Germinal center (tissue), 1 donor: ENCODE measurements around the gene TNFAIP8L1.
"Not testable (repeated sequence)": the region's sequence is repeated elsewhere in the genome, so short reads cannot be mapped to it uniquely, and the experiment has no call there.

Experiments used
- DNase-seq: peaks from one replicate; pipeline ENCODE4 v3.0.0; 2012; ENCODE audit warnings: mixed read lengths, low spot score

The TNFAIP8L1 gene

DNA sequence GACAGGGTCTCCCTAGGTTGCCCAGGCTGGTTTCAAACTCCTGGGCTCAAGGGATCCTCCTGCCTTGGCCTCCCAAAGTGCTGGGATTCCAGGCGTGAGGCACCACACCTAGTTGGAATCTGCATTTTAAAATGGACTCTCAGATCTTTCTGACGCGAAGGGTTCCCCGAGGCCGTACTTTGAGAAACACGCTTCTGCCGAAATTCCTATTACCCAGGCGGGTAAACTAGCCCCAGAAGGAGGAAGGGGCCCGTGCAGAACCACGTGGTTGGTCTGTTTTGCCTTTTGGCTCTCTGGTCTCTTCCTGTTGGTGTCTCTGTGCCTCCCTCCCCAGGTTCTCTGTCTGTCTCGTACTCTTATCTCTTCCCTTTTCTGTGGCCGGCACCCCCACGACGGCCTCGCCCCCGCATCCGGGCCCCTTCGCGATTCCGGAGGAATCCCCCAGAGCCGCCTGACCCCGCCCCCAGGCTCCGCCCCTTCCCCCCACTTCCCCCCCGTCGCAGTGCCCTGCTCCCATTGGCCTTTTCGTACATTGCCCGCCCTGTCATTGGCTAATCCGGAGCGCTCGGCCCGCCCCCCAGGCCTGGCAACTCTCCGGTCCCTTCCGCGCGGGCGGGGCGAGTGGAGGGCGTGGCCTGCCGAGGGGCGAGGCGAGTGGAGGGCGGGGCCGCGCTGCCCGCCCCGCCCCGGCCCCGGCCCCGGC is at the start of gene TNFAIP8L1:
TNFAIP8L1 (plus strand) TSS at position 689 of the 703 bp plus-strand sequence. CDS start 12,354 bp downstream, outside the sequence.
- DNase-seq: peak; percentile 100

DNA sequence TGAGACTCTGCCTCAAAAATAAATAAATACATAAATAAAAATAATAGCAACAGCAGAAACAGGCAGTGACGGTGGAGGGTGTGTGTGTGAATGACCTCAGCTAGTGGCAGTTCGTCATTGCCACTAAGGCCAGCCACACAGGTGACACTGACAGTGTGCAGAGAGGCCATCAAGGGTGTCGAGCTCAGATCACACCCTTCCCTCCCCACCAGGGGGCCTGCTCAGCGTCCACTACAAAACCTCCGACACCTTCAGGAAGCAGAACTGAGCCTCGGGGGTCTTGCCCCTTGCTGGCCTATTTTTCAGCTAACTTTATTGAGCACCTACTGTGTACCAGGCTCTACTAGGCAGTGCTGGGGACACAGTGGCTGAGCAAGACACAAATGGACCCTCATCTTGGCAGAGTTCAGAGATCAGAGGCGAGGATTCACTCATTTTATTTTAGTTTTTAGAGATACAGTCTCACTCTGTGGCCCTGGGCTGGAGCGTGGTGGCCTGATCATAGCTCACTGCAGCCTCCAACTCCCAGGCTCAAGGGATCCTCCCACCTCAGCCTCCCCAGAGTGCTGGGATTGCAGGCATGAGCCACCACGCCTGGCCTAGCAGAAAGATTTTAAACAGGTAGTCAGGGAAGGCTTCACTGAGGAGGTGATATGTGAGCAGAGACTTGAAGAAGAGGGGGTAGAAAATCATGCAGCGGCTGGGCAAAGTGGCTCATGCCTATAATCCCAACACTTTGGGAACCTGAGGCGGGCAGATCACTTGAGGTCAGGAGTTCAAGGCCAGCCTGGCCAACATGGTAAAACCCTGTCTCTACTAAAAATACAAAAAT is 49.5 kb upstream of the TNFAIP8L1 start:
- DNase-seq: peak; percentile 61

DNA sequence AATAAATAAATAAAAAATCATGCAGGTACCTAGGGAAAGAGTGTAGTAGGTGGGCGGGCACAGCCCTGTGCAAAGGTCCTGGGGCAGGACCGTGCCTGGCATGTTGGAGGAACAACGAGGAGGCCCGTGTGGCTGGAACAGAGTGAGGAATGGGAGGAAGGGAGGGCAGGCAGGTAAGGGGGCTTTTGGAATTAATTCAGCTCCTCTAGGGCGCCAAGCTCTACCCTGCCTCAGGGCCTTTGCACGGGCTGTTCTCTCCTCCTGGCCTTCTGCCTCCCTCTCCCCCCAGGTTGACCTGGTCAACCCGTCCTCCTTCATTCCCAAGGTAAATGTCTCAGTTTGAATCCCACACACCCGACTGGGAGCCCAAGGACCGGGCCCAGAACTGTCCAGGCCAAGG is 48.8 kb upstream of the TNFAIP8L1 start:
- DNase-seq: no peak

DNA sequence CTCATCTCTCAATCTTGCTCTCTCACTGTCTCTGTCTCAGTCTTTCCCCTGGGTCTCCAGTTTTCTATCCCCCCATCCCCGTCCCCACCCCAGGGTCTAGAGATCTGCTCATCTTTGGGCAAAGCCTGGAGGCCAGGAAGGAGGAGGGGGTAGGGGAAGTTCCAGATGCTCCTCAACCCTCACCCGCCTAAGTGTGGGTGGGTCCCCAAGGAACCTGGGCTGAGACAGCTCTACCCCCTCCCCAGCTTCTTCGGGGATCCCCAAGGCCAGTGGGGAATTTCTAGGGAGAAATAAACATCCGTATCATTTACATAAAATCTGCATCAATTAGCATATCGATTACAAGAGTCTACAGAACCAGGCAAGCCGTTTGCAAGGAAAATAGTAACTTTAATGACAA is 48.0 kb upstream of the TNFAIP8L1 start:
- no peak for DNase-seq

DNA sequence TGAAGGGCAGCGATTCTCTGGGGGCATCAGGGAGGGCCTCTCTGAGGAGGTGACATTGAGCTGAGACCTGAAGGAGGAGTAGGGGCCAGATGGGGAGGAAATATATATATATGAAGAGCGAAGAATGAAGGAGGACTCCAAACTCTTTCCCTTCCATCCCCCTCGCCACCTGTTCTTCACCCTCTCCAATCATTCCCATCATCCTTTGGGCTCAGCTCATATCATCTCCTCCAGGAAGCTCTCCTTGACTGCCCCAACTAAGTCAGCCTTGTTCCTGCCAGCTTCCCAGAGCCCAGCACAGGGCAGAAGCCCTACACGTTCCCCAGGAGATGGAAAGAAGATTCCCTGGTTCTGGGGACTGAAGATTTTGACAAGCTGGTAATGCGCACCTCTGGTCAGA is 46.9 kb upstream of the TNFAIP8L1 start:
- no peak for DNase-seq

DNA sequence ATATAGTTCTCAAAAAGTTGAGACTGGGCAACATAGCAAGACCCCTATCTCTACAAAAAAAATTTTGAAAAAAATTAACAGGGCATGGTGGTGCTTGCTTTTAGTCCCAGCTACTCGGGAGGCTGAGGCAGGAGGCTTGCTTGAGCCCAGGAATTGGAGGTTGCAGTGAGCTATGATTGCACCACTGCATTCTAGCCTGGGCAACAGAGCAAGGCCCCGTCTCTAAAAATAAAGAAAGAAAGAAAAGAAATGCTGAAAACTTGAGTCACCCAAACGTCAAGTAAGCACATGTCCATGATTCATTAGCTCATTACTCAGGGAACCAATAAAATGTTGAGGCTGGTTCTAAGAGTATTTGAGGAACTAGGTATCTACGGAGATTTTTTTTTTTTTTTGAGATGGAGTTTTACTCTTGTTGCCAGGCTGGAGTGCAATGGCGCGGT is 45.9 kb upstream of the TNFAIP8L1 start:
- DNase-seq: no peak

DNA sequence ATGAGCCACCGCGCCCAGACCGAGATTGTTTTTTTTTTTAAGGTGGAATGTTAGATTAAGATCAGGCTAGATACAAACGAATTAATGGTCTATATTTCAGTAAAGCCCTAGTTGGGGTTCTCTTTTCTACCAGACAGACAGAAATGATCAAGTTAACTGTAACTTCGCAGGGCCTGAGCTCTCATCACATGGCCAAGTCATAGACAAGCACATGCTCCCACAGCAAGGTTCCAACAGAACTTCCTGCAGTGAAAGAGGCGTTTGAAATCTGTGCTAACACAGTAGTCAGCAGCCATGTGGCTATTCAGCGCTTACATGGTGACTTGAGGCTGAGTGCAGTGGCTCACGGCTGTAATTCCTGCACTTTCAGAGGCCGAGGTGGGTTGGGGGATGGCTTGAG is 45.1 kb upstream of the TNFAIP8L1 start:
- no peak for DNase-seq

DNA sequence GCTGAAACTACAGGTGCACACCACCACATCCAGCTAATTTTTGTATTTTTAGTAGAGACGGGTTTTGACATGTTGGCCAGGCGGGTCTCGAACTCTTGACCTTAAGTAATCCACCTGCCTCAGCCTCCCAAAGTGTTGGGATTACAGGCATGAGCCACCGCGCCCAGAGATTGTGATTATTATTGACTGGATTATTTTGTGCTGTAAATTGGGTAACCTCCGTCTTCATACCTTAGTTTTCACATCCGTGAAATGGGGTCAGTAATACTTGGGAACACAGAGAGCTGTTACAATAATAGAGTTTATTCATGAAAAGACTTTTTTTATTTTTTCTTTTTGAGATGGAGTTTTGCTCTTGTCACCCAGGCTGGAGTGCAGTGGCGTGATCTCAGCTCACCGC is 44.2 kb upstream of the TNFAIP8L1 start:
- not testable (repeated sequence) for DNase-seq

DNA sequence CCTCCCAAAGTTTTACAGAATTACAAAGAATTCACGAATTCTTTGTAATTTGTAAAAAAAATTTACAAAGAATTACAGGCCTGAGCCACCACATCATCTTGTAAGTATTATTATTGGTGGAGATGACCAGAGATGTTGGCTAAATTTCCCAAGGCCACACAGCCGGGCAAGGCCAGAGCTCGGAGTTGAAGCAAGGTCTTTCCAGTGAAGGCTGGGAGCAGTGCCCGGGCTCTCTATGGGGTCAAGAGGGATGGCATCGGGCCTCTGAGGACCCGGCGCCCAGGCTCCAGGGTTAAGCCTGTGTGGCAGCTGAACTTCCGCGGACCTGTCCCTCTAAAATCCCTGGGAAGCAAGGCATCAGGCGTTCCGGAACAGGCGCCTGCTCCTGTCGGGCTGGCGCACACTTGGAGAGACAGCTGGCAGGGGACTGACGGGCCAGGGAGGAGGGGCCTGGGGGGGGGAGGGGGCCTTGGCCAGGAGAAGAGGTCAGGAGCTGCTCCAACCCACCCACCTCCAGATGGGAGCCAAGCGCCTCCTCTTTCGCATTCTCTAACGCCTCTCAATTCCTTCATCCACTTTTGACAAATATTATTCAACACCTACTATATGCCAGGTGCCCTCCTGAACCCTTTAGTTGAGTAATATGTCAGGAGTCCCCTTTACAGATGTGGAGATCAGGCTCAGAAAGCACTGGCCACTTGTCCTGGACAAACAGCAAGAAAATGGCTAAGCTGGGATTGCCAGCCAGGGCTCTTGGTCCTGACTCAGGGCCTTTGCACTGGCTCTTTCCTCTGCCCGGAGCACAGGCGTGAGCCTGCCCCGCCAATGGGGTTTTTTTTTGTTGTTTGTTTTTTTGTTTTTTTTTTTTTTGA is 43.0 kb upstream of the TNFAIP8L1 start:
- no peak for DNase-seq

DNA sequence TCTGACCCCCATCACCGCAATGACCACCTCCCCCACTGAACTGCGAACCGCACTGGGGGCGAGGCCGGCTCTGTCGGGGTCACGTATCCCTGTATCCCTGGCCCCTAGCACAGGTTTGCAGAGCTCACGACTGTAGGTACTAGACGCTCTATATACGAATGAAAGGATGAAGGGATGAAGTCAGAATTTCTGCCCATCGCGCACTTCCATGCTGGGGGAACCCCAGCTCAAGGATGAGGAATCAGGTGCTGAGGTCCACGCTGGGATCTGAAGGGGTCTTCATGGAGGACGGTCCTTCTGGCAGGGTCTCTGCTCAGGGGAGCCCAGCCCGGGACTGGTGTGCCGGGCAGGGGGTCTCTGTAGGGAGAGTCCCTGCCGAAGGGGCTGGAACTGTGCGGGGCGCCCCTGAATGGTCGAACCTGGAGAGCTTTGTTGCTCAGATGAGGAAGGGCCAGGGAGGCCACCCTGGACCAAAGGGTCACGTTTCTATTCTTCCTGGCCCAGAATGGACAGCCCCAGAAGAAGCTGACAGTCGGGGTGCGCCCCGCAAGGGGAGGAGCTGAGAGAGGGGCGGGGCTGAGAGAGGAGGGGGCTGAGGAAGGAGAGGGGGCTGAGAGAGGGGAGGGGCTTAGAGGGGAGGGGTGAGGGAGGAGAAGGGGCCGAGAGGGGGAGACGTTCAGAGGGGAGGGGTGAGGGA is 41.9 kb upstream of the TNFAIP8L1 start:
- no peak for DNase-seq

DNA sequence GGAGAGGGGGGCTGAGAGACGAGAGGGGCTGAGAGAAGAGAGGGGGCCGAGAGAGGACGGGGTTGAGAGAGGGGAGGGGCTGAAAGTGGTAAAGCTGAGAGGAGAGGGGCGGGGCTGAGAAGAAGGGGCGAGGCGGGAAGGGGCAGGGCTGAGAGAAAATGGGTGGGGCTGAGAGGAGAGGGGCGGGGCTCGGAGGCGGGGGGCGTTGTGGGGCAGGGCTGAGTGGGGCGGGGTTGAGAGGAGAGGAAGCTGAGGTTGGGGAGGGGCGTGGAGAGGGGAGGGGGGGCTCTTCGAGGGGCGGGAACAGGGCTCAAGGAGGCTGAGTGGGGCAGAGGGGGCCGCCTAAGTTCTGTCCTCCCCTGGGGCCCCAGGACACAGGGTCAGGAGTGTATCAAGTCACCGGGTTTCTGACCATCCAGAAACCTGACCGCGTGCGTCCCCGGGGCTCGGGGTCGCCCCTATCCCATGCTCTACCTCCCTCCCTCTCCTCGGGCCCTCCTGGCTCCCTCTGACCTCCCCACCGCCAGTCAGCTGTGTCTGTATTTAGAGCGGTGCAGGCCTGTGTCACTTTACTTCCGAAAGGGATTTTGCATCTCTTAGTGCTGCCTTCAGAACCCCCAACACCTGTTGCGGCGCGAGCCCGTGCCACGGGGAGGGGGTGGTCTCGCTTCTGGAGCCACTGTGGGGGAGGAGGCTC is 41.2 kb upstream of the TNFAIP8L1 start:
- DNase-seq: peak; percentile 79

DNA sequence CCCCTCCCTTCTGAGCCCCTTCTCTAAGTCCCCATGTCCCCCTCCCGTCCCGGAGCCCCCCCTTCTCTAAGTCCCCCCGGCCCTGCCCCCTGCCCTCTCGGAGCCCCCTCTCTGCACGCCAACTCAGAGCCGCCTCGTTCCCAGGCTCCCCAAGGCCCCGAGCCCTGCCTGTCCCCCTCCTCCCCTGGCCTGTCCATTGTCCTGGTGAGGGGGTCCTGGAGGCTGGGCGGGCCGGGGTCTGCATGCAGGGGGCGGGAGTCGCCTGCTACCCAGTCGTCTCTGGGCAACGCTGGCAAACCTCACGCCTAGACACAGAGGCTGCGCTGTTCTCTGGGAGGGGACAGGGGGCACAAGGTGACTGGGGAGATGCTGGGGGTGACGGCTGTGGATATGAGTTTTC is 40.6 kb upstream of the TNFAIP8L1 start:
- no peak for DNase-seq

DNA sequence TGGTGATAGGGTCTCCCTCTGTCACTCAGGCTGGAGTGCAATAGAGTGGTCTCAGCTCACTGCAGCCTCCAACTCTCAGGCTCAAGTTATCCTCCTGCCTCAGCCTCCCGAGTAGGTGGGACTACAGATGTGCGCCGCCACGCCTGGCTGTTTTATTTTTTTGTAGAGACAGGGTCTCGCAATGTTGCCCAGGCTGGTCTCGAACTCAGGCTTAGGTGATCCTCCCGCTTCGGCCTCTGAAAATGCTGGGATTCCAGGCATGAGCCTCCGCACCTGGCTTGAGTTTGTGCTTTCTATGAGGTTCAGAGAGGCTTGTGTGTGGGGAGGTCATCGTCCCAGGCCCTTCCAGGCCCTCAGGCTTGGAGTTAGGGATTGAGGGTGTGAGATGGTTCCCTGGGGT is 39.2 kb upstream of the TNFAIP8L1 start:
- no peak for DNase-seq

DNA sequence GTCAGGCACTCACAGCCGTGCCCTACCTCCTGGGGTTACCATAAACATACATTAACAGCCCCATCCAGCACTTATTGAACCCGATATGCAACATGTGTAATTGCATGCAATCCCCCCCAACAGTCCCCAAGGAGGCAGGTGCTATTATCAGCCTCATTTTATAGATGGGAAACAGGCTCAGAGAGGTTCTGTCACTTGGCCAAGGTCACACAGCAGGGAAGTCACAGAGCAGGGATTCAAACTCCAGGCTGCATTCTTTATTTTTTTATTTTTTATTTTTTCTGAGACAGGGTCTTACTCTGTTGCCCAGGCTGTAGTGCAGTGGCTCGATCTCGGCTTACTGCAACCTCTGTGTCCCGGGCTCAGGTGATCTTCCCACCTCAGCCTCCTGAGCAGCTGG is 38.4 kb upstream of the TNFAIP8L1 start:
- DNase-seq: no peak

DNA sequence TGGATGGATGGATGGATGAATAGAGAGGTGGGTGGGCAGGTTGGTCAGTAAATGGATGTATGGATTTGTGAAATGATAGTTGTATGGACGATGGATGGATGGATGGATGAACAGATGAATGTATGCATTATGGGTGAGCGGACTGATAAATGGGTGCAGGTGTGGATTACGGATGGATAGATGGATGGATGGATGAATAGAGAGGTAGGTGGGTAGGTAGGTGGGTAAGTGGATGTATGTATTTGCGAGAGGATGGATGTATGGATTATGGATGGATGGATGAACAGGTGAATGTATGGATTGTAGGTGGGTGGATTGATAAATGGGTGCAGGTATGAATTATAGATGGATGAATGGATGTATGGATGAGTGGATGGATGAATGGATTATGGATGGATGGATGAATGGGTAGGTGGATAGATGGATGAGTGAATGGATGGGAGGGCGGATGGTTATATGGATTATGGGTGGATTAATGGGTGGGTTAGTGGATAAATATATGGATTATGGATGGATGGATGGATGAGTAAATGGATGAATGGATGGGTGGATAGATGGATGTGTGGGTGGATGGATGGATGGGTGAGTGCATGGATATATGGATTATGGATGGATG is 37.0 kb upstream of the TNFAIP8L1 start:
- DNase-seq: no peak

DNA sequence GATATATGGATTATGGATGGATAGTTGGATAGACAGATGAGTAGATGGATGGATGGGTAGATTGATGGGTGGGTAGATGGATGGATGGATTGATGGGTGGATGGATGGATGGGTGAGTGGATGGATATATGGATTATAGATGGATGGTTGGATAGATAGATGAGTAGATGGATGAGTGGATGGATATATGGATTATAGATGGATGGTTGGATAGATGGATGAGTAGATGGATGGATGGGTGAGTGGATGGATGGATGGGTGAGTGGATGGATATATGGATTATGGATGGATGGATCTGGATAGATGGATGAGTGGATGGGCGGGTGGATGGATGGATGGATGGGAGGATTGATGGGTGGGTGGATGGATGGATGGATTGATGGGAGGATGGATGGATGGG is 36.4 kb upstream of the TNFAIP8L1 start:
- no peak for DNase-seq

DNA sequence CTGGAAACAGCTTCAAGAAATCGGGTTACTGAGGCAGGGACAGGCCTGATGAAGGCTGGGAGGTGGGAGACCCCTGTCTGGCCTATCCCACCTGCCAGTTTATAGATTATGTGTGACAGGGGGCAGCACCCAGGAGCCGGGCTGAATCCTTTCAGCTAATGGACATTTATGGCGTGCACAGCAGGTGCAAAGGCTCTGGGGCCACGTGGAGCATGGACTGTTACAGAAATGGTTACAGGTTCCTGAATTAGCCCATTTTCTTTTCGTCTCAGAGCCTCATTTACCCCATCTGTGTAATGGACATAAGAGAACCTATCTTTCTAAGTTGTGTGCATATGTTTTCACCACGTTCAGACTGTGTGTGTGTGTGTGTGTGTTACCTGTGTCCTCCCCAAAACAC is 34.4 kb upstream of the TNFAIP8L1 start:
- DNase-seq: no peak

DNA sequence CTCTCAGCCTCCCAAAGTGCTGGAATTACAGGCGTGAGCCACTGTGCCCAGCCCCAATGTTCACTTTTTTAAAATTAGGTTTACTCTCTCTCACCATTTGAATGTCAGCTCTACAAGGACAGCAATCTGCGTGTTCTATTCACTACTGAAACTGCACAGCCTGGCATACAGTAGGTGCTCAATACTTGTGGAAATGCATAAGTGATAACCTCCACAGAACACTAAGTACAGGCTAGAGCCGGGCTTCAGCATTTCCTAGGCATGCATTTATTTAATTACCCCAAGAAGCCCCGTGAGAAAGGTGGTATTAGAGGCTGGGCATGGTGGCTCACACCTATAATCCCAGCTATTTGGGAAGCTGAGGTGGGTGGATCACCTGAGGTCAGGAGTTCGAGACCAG is 33.1 kb upstream of the TNFAIP8L1 start:
- DNase-seq: no peak

DNA sequence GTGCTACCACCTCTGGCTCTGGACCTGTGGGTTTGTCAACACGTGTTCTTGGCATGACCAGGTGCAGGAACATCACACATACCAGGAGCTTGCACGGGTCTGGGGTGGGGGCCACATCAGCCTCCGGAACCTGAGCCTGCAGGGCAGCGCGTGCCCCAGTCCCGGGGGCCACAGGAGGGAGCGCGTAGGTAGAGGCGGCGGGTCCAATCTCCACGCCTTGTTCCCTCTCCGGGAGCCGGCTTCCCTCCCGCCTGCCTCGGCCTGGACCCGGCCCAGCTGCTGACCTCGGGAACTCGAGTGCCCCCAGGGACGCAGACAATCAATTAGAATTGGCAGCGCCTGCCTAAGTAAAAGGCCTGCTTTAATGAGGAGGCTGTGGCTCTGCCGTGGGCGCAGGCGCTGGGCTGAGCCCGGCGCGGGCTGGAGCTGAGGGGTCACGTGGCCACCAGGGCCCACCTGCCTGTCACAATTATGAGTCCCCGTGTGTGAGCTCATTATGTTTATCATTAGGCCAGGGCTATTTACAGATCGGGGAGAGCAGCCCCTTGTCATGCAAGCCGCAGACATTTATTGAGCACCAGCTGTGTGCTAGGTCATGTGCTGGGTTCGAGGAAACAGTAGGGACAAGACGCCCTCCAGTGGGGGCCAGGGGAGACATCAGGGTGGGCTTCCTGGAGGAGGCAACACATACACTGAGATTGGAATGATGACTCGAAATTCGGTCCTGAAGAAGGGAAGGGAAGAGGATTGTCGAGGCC is 32.2 kb upstream of the TNFAIP8L1 start:
- no peak for DNase-seq
